ENCODE results near the gene RAC3.

GRCh38 chr17:82016875-82017459, 14.5 kb upstream of the RAC3 start:
- TF ChIP-seq TAF1 (IDR thresholded peaks at IDR 0.05; ENCODE audit: low read depth): no peak
- TF ChIP-seq, protein P1, sequence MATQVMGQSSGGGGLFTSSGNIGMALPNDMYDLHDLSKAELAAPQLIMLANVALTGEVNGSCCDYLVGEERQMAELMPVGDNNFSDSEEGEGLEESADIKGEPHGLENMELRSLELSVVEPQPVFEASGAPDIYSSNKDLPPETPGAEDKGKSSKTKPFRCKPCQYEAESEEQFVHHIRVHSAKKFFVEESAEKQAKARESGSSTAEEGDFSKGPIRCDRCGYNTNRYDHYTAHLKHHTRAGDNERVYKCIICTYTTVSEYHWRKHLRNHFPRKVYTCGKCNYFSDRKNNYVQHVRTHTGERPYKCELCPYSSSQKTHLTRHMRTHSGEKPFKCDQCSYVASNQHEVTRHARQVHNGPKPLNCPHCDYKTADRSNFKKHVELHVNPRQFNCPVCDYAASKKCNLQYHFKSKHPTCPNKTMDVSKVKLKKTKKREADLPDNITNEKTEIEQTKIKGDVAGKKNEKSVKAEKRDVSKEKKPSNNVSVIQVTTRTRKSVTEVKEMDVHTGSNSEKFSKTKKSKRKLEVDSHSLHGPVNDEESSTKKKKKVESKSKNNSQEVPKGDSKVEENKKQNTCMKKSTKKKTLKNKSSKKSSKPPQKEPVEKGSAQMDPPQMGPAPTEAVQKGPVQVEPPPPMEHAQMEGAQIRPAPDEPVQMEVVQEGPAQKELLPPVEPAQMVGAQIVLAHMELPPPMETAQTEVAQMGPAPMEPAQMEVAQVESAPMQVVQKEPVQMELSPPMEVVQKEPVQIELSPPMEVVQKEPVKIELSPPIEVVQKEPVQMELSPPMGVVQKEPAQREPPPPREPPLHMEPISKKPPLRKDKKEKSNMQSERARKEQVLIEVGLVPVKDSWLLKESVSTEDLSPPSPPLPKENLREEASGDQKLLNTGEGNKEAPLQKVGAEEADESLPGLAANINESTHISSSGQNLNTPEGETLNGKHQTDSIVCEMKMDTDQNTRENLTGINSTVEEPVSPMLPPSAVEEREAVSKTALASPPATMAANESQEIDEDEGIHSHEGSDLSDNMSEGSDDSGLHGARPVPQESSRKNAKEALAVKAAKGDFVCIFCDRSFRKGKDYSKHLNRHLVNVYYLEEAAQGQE (IDR thresholded peaks at IDR 0.05; ENCODE audit: low read depth): no peak
- TF ChIP-seq CREB1 (IDR thresholded peaks at IDR 0.05; ENCODE audit: low read depth): no peak
- no peak for TF ChIP-seq TCF12 (IDR thresholded peaks at IDR 0.05; ENCODE audit: low read depth)
- no peak for TF ChIP-seq FOXM1 (IDR thresholded peaks at IDR 0.05; ENCODE audit: borderline replicate concordance, low read depth)
- TF ChIP-seq EGR1 (IDR thresholded peaks at IDR 0.05): no peak
- TF ChIP-seq EP300 (IDR thresholded peaks at IDR 0.05; ENCODE audit: borderline replicate concordance): no peak
- TF ChIP-seq CEBPB (IDR thresholded peaks at IDR 0.05): no peak
- TF ChIP-seq YY1 (IDR thresholded peaks at IDR 0.05; ENCODE audit: low read depth): no peak
- no peak for TF ChIP-seq MAX (IDR thresholded peaks at IDR 0.05)
- no peak for TF ChIP-seq NFIC (IDR thresholded peaks at IDR 0.05)
- TF ChIP-seq RAD21 (IDR thresholded peaks at IDR 0.05; ENCODE audit: low read depth): no peak
